ENCODE measurements around the gene GRIP2. TPM values are rescaled to one million over a fixed set of nuclear protein-coding genes. Genes with fewer than 3 reads are reported as not detected.

Gene GRIP2
- total and polyA plus RNA-seq, 9 donors: 1.1 to 19.4 (median 5.4) TPM

GRCh38 chr3:14448756-14449727 lies 91.1 kb downstream of the GRIP2 start:
- 84 to 88% (median 86%) methylated on average over 15 of the region's 15 CpGs for WGBS, 3 donors
- Histone ChIP-seq H3K27ac (peak overlapping the region; percentile 24 to 30), H3K36me3 (no peaks in the 10 kb centered on the region), H3K9me3 (no peaks in the 10 kb centered on the region), H3K27me3 (no peaks in the 10 kb centered on the region), H3K4me1 (ENCODE audit: insufficient read depth) (peaks cover 29% of the 10 kb centered on the region), H3K4me3 (no peak overlapping the region)
- DNase-seq: no peak
- intact Hi-C loops (cut with DNase I): no loop called here
- TF ChIP-seq CTCF (IDR thresholded peaks at IDR 0.05) (no peak), POLR2A (IDR thresholded peaks at IDR 0.05) (no peak), EP300 (IDR thresholded peaks at IDR 0.05) (no peak)

- no peaks in the 10 kb centered on the region for H3K36me3 ChIP-seq
Measured at GRCh38 chr3:14448063-14448462, 92.1 kb downstream of the GRIP2 start.

GRCh38 chr3:14446988-14447570 lies 93.1 kb downstream of the GRIP2 start:
- H3K36me3 ChIP-seq: no peaks in the 10 kb centered on the region
- DNase-seq: no peak
- no peaks in the 10 kb centered on the region for H3K9me3 ChIP-seq
- H3K27ac ChIP-seq: no peak overlapping the region
- TF ChIP-seq CTCF (IDR thresholded peaks at IDR 0.05) (no peak), EP300 (IDR thresholded peaks at IDR 0.05) (no peak), POLR2A (IDR thresholded peaks at IDR 0.05) (no peak)
- no peak overlapping the region for H3K4me3 ChIP-seq
- 95 to 97% (median 96%) methylated on average over 1 of the region's 1 CpG for WGBS, 3 donors
- no peaks in the 10 kb centered on the region for H3K27me3 ChIP-seq
- intact Hi-C loops (cut with DNase I): no loop called here
- peaks cover 17% of the 10 kb centered on the region for H3K4me1 ChIP-seq (ENCODE audit: insufficient read depth)

More at GRCh38 chr3:14448063-14448462, 92.1 kb downstream of the GRIP2 start:
- H3K9me3 ChIP-seq: no peaks in the 10 kb centered on the region
- DNase-seq: no peak
- WGBS, 3 donors: 96 to 99% (median 97%) methylated on average over 4 of the region's 4 CpGs
- H3K27me3 ChIP-seq: no peaks in the 10 kb centered on the region
- peaks cover 22% of the 10 kb centered on the region for H3K4me1 ChIP-seq (ENCODE audit: insufficient read depth)
- no peak overlapping the region for H3K4me3 ChIP-seq
- H3K27ac ChIP-seq: peak overlapping the region in 1 of 2 donors; percentile 30
- intact Hi-C loops (cut with DNase I): no loop called here
- no peak for TF ChIP-seq EP300 (IDR thresholded peaks at IDR 0.05)
- no peak for TF ChIP-seq CTCF (IDR thresholded peaks at IDR 0.05)
- TF ChIP-seq POLR2A (IDR thresholded peaks at IDR 0.05): no peak

GRCh38 chr3:14445773-14446172 lies 94.4 kb downstream of the GRIP2 start:
- Histone ChIP-seq H3K27me3 (no peaks in the 10 kb centered on the region), H3K36me3 (no peaks in the 10 kb centered on the region), H3K4me3 (no peak overlapping the region), H3K27ac (no peak overlapping the region), H3K4me1 (ENCODE audit: insufficient read depth) (peaks cover 6% of the 10 kb centered on the region), H3K9me3 (no peaks in the 10 kb centered on the region)
- 97 to 100% (median 98%) methylated on average over 4 of the region's 4 CpGs for WGBS, 3 donors
- no peak for DNase-seq
- intact Hi-C loops (cut with DNase I): no loop called here
- TF ChIP-seq CTCF (IDR thresholded peaks at IDR 0.05): no peak
- no peak for TF ChIP-seq EP300 (IDR thresholded peaks at IDR 0.05)
- TF ChIP-seq POLR2A (IDR thresholded peaks at IDR 0.05): no peak

Data from ovary (tissue), 9 donors.